Measurements from ENCODE around the gene PPP1R16B. TPM values are rescaled to one million over a fixed set of nuclear protein-coding genes. Genes with fewer than 3 reads are reported as not detected.

PPP1R16B gene
- total and polyA plus RNA-seq, 5 donors from 2014 or later = 16.5 to 84.1 (median 25.1) TPM

DNA sequence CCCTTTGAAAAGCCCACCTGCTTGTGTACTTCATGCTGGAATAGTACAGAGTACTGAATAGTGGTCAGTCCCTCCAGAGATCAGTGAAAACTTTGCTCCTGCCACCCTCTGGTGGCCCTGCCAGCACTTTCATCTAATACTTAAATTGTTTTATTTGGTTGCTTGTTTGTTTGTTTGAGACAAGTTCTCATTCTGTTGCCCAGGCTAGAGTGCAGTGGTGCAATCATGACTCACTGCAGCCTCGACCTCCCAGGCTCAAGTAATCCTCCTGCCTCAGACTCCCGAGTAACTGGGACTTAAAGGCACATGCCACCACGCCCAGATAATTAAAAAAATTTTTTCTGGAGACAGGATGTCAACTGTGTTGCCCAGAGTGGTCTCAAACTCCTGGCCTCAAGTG lies 129.8 kb downstream of the PPP1R16B start:
- Mint-ChIP-seq H3K27ac (peak overlapping the region in 1 of 3 donors; percentile 16), H3K4me1 (peaks cover 0 to 7% (median 3%) of the 10 kb centered on the region in 4 donors), H3K27me3 (no peaks in the 10 kb centered on the region), H3K4me3 (no peak overlapping the region), H3K36me3 (peaks cover 3% of the 10 kb centered on the region), H3K9me3 (peaks cover 0 to 2% (median 0%) of the 10 kb centered on the region in 7 donors)
- Histone ChIP-seq H3K4me1 (ENCODE audit: control insufficient read depth, insufficient read depth, low read length, poor library complexity, severe bottlenecking) (no peaks in the 10 kb centered on the region), H3K36me3 (ENCODE audit: control insufficient read depth, insufficient read depth, low read length) (no peaks in the 10 kb centered on the region), H3K4me3 (ENCODE audit: low read depth, low read length) (no peak overlapping the region), H3K27ac (ENCODE audit: insufficient read depth, low read length, poor library complexity, severe bottlenecking) (no peak overlapping the region), H3K9me3 (ENCODE audit: control insufficient read depth in 2 of 2, low read length in 2 of 2) (no peaks in the 10 kb centered on the region), H3K27me3 (ENCODE audit: control insufficient read depth, insufficient read depth, low read length) (no peaks in the 10 kb centered on the region)
- ATAC-seq (ENCODE audit: low read depth in 2 of 2) (no peak), DNase-seq (no peak)

DNA sequence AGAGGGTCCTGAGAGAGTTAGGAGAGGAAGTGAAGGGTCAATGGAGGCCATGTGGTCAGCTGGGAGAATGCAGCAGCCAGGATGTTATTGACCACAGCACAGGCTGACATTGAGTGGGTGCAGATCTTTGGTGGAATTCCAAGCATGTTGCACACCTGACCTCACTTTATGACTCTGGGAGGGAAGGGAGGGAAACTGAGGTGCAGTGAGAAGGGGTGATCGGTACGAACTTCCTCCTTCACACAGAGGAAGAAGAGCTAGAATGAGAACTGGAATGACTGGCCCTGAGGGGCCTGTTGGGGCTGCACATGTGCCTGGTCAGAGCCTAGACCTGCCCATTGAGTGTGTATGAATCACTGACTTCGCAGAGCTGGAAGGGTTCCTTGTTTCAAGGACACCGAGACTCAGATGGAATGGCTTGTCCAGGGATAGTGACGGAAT lies 130.5 kb downstream of the PPP1R16B start:
- Histone ChIP-seq H3K9me3 (ENCODE audit: control insufficient read depth in 2 of 2, low read length in 2 of 2) (no peaks in the 10 kb centered on the region), H3K27ac (ENCODE audit: insufficient read depth, low read length, poor library complexity, severe bottlenecking) (no peak overlapping the region), H3K36me3 (ENCODE audit: control insufficient read depth, insufficient read depth, low read length) (no peaks in the 10 kb centered on the region), H3K27me3 (ENCODE audit: control insufficient read depth, insufficient read depth, low read length) (no peaks in the 10 kb centered on the region), H3K4me3 (ENCODE audit: low read depth, low read length) (no peak overlapping the region), H3K4me1 (ENCODE audit: control insufficient read depth, insufficient read depth, low read length, poor library complexity, severe bottlenecking) (no peaks in the 10 kb centered on the region)
- DNase-seq (no peak), ATAC-seq (ENCODE audit: low read depth in 2 of 2) (no peak)
- Mint-ChIP-seq H3K36me3 (peaks cover 3% of the 10 kb centered on the region), H3K27ac (peak overlapping the region in 1 of 3 donors; percentile 16), H3K4me3 (no peak overlapping the region), H3K27me3 (no peaks in the 10 kb centered on the region), H3K4me1 (peaks cover 0 to 6% (median 2%) of the 10 kb centered on the region in 4 donors), H3K9me3 (peaks cover 0 to 2% (median 0%) of the 10 kb centered on the region in 7 donors)

DNA sequence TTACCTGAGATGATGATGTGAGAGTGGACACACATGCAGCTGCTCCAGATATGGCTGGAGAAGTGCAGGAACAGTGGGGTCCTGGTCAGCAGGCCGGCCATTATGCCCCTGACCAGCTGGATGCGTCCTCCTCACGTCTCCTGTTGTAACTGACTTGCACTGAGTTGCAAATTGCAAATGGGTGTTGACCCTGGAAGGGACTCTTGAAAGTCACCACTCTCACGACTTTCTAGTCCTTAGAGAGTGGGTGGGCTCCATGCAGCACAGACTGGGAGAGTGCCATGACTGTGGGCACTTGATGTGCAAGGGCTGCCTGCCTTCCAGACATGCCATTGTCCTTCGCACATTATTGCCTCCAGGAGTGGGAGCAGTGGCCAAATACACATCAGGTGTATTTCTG lies 131.5 kb downstream of the PPP1R16B start:
- no peaks in the 10 kb centered on the region for H3K4me1 ChIP-seq (ENCODE audit: control insufficient read depth, insufficient read depth, low read length, poor library complexity, severe bottlenecking)
- Mint-ChIP-seq H3K27me3 (no peaks in the 10 kb centered on the region), H3K4me1 (peaks cover 0 to 6% (median 2%) of the 10 kb centered on the region in 4 donors), H3K36me3 (peaks cover 3% of the 10 kb centered on the region), H3K9me3 (peaks cover 0 to 2% (median 0%) of the 10 kb centered on the region in 7 donors), H3K4me3 (no peak overlapping the region), H3K27ac (no peak overlapping the region)
- no peak overlapping the region for H3K27ac ChIP-seq (ENCODE audit: insufficient read depth, low read length, poor library complexity, severe bottlenecking)
- H3K9me3 ChIP-seq (ENCODE audit: control insufficient read depth in 2 of 2, low read length in 2 of 2) = no peaks in the 10 kb centered on the region
- H3K4me3 ChIP-seq (ENCODE audit: low read depth, low read length) = no peak overlapping the region
- H3K36me3 ChIP-seq (ENCODE audit: control insufficient read depth, insufficient read depth, low read length) = no peaks in the 10 kb centered on the region
- H3K27me3 ChIP-seq (ENCODE audit: control insufficient read depth, insufficient read depth, low read length) = no peaks in the 10 kb centered on the region
- DNase-seq (no peak), ATAC-seq (ENCODE audit: low read depth in 2 of 2) (no peak)

DNA sequence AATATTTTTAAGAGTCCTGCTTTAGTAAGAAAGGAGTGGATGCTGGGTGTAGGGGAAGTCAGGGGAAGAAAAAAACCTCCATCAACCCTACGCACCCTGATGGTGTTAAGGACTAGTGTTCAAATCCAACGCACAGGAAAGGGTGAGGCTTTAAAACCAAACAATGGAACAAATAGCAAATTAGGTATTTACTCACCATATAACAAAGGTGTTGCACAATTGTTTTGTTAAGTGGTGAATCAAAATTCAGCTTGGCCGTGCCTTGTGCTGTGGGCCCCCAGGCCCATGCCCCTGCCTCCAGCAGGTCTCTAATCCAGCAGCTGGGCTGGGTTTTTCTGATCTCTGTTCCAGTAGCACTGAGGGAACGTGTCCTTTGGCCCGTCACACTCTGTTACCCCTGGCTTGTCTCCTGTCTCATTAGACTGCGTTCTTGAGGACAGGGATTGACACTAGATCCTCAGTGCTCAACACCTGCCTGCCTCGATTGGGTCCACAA lies 132.5 kb downstream of the PPP1R16B start:
- H3K27me3 ChIP-seq (ENCODE audit: control insufficient read depth, insufficient read depth, low read length) = no peaks in the 10 kb centered on the region
- H3K4me3 Mint-ChIP-seq = no peak overlapping the region
- H3K9me3 Mint-ChIP-seq = peaks cover 0 to 2% (median 0%) of the 10 kb centered on the region in 7 donors
- H3K27ac ChIP-seq (ENCODE audit: insufficient read depth, low read length, poor library complexity, severe bottlenecking) = no peak overlapping the region
- DNase-seq (no peak), ATAC-seq (ENCODE audit: low read depth in 2 of 2) (no peak)
- H3K36me3 Mint-ChIP-seq = peaks cover 9% of the 10 kb centered on the region
- H3K4me1 Mint-ChIP-seq = peaks cover 0 to 6% (median 2%) of the 10 kb centered on the region in 4 donors
- H3K9me3 ChIP-seq (ENCODE audit: control insufficient read depth in 2 of 2, low read length in 2 of 2) = no peaks in the 10 kb centered on the region
- H3K27ac Mint-ChIP-seq = no peak overlapping the region
- no peaks in the 10 kb centered on the region for H3K27me3 Mint-ChIP-seq
- no peak overlapping the region for H3K4me3 ChIP-seq (ENCODE audit: low read depth, low read length)
- H3K4me1 ChIP-seq (ENCODE audit: control insufficient read depth, insufficient read depth, low read length, poor library complexity, severe bottlenecking) = no peaks in the 10 kb centered on the region
- peaks cover 3% of the 10 kb centered on the region for H3K36me3 ChIP-seq (ENCODE audit: control insufficient read depth, insufficient read depth, low read length)

DNA sequence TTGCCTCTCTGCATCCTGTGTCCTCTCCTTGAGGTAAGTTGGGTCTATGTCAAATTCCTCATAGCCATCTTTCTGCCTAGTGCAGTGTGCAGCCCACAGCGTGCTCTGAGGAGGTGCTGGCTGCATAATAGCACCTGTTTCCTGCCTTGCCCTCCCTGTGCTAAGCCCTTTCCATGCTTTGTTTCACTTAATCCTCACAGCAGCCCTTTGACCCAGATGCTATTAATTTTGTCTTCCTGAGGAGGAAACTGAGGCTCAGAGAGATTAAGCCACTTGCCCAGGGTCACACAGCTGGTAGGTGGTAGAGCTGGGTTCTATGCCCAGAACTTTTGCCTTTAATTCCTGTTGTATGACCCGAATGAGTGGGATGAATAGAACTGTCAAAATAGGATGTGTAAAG lies 134.2 kb downstream of the PPP1R16B start:
- no peaks in the 10 kb centered on the region for H3K9me3 ChIP-seq (ENCODE audit: control insufficient read depth in 2 of 2, low read length in 2 of 2)
- H3K27me3 ChIP-seq (ENCODE audit: control insufficient read depth, insufficient read depth, low read length) = no peaks in the 10 kb centered on the region
- Mint-ChIP-seq H3K36me3 (peaks cover 9% of the 10 kb centered on the region), H3K4me3 (no peak overlapping the region), H3K27ac (no peak overlapping the region), H3K27me3 (no peaks in the 10 kb centered on the region), H3K4me1 (peaks cover 0 to 6% (median 2%) of the 10 kb centered on the region in 4 donors), H3K9me3 (peaks cover 0 to 2% (median 0%) of the 10 kb centered on the region in 7 donors)
- no peak overlapping the region for H3K27ac ChIP-seq (ENCODE audit: insufficient read depth, low read length, poor library complexity, severe bottlenecking)
- H3K36me3 ChIP-seq (ENCODE audit: control insufficient read depth, insufficient read depth, low read length) = peaks cover 3% of the 10 kb centered on the region
- no peak overlapping the region for H3K4me3 ChIP-seq (ENCODE audit: low read depth, low read length)
- ATAC-seq (ENCODE audit: low read depth in 2 of 2) = no peak
- no peak for DNase-seq
- H3K4me1 ChIP-seq (ENCODE audit: control insufficient read depth, insufficient read depth, low read length, poor library complexity, severe bottlenecking) = no peaks in the 10 kb centered on the region

DNA sequence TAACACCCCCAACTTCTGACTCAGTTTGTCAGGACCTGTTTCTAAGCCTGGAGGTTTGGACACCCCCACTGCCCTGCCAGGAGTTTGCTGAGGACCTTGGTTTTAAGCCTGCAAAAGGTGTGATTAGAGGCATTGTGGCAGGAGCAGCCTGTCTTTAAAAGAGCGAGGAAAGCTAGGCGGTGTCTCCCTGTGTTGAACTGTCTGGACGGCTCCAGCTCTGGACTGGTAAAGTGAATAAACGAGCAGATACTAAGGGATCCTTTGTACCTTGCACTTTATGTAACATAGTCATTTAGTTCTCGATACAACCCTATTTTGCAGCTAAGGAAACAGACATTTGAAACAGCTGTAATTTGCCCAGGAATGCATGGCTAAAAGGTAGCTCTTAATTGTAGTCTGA lies 135.1 kb downstream of the PPP1R16B start:
- H3K4me1 ChIP-seq (ENCODE audit: control insufficient read depth, insufficient read depth, low read length, poor library complexity, severe bottlenecking) = no peaks in the 10 kb centered on the region
- H3K27me3 ChIP-seq (ENCODE audit: control insufficient read depth, insufficient read depth, low read length) = no peaks in the 10 kb centered on the region
- Mint-ChIP-seq H3K4me1 (peaks cover 0 to 6% (median 1%) of the 10 kb centered on the region in 4 donors), H3K27ac (peak overlapping the region in 2 of 3 donors; percentile 21 to 38), H3K36me3 (peaks cover 9% of the 10 kb centered on the region), H3K9me3 (peaks cover 0 to 2% (median 0%) of the 10 kb centered on the region in 7 donors), H3K27me3 (no peaks in the 10 kb centered on the region), H3K4me3 (no peak overlapping the region)
- H3K36me3 ChIP-seq (ENCODE audit: control insufficient read depth, insufficient read depth, low read length) = peaks cover 3% of the 10 kb centered on the region
- H3K9me3 ChIP-seq (ENCODE audit: control insufficient read depth in 2 of 2, low read length in 2 of 2) = no peaks in the 10 kb centered on the region
- DNase-seq (no peak), ATAC-seq (ENCODE audit: low read depth in 2 of 2) (no peak)
- no peak overlapping the region for H3K27ac ChIP-seq (ENCODE audit: insufficient read depth, low read length, poor library complexity, severe bottlenecking)
- H3K4me3 ChIP-seq (ENCODE audit: low read depth, low read length) = no peak overlapping the region

DNA sequence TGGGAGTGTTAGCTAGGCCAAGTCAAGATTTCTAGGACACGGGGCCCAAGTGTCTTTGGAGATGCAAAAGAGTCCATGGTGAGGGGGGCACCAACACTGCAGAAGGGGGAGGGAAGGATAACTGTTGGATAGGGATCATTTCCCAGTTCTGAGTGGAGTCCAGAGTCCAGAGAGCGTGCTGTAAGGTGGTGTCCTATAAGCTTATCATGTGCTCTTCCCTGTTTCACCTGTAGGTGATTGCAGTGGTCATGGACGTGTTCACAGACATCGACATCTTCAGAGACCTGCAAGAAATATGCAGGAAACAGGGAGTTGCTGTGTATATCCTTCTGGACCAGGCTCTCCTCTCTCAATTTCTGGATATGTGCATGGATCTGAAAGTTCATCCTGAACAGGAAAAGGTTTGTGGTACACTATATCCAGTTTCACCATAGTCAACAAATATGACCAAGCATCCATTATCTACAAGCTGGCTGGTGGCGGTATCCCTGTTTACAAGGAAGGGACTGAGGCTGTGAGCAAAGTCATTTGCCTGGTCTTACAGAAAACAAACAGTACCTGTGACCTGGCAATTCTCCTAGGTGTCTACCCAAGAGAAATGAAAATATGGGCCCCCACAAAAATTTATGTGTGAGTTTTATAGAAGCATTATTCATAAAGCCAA lies 136.4 kb downstream of the PPP1R16B start:
- H3K27ac Mint-ChIP-seq = no peak overlapping the region
- no peaks in the 10 kb centered on the region for H3K27me3 Mint-ChIP-seq

DNA sequence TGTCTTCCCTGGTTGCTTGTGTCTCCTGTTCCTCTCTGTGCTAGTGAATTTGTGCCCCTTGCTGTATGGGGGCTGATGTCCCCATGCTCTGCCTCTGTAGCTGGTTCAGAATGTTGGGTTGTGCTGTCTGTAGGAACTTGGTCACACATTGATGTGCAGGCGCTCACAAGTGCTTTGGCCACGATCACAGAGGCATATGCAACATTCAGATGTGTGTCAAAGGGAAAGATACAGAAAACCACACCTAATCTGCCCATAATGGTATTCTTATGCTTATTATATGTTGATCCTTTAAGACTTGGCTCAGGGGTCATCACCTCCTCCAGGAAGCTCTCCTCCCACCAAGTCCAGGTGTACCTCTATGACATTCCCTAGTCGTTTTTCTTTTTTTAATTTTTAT lies 139.5 kb downstream of the PPP1R16B start:
- DNase-seq = no peak
- no peaks in the 10 kb centered on the region for H3K27me3 Mint-ChIP-seq
- H3K27ac ChIP-seq (ENCODE audit: insufficient read depth, low read length, poor library complexity, severe bottlenecking) = no peak overlapping the region
- no peak overlapping the region for H3K27ac Mint-ChIP-seq
- no peaks in the 10 kb centered on the region for H3K9me3 ChIP-seq (ENCODE audit: control insufficient read depth in 2 of 2, low read length in 2 of 2)
- H3K4me3 Mint-ChIP-seq = no peak overlapping the region
- ATAC-seq (ENCODE audit: low read depth in 2 of 2) = no peak
- H3K9me3 Mint-ChIP-seq = no peaks in the 10 kb centered on the region
- no peaks in the 10 kb centered on the region for H3K27me3 ChIP-seq (ENCODE audit: control insufficient read depth, insufficient read depth, low read length)
- no peaks in the 10 kb centered on the region for H3K4me1 ChIP-seq (ENCODE audit: control insufficient read depth, insufficient read depth, low read length, poor library complexity, severe bottlenecking)
- H3K4me1 Mint-ChIP-seq = no peaks in the 10 kb centered on the region
- no peak overlapping the region for H3K4me3 ChIP-seq (ENCODE audit: low read depth, low read length)
- H3K36me3 ChIP-seq (ENCODE audit: control insufficient read depth, insufficient read depth, low read length) = peaks cover 3% of the 10 kb centered on the region
- peaks cover 17% of the 10 kb centered on the region for H3K36me3 Mint-ChIP-seq

More for the DNA sequence above, 136.4 kb downstream of the PPP1R16B start:
- Histone ChIP-seq H3K36me3 (ENCODE audit: control insufficient read depth, insufficient read depth, low read length) (peaks cover 3% of the 10 kb centered on the region), H3K4me1 (ENCODE audit: control insufficient read depth, insufficient read depth, low read length, poor library complexity, severe bottlenecking) (no peaks in the 10 kb centered on the region), H3K4me3 (ENCODE audit: low read depth, low read length) (no peak overlapping the region), H3K27ac (ENCODE audit: insufficient read depth, low read length, poor library complexity, severe bottlenecking) (no peak overlapping the region), H3K9me3 (ENCODE audit: control insufficient read depth in 2 of 2, low read length in 2 of 2) (no peaks in the 10 kb centered on the region), H3K27me3 (ENCODE audit: control insufficient read depth, insufficient read depth, low read length) (no peaks in the 10 kb centered on the region)
- Mint-ChIP-seq H3K9me3 (peaks cover 0 to 2% (median 0%) of the 10 kb centered on the region in 7 donors), H3K4me3 (no peak overlapping the region), H3K4me1 (peaks cover 0 to 6% (median 0%) of the 10 kb centered on the region in 4 donors), H3K36me3 (peaks cover 9% of the 10 kb centered on the region)
- DNase-seq (no peak), ATAC-seq (ENCODE audit: low read depth in 2 of 2) (no peak)

All from CD4-positive, CD25-positive, alpha-beta regulatory T cell (primary cell).